ENCODE measurements around the gene NHS.

NHS gene

GRCh38 chrX:17679261-17679660 lies 304.3 kb downstream of the NHS start:
- DNase-seq (ENCODE audit: low read depth), result no peak

- no peak for DNase-seq (ENCODE audit: low read depth)
Measured at GRCh38 chrX:17679820-17680219, 304.8 kb downstream of the NHS start.

GRCh38 chrX:17680732-17681413 lies 305.9 kb downstream of the NHS start:
- no peak for DNase-seq (ENCODE audit: low read depth)

- DNase-seq (ENCODE audit: low read depth), result no peak
Measured at GRCh38 chrX:17682259-17682658, 307.3 kb downstream of the NHS start.

- DNase-seq (ENCODE audit: low read depth), result no peak
Measured at GRCh38 chrX:17685026-17685425, 310.0 kb downstream of the NHS start.

- DNase-seq (ENCODE audit: low read depth), result no peak
Measured at GRCh38 chrX:17687648-17688047, 312.6 kb downstream of the NHS start.

GRCh38 chrX:17689971-17690409 lies 315.0 kb downstream of the NHS start:
- DNase-seq (ENCODE audit: low read depth), result no peak

GRCh38 chrX:17692709-17693346 lies 317.8 kb downstream of the NHS start:
- no peak for DNase-seq (ENCODE audit: low read depth)

- DNase-seq (ENCODE audit: low read depth), result no peak
Measured at GRCh38 chrX:17697191-17697590, 322.2 kb downstream of the NHS start.

GRCh38 chrX:17700976-17701375 lies 326.0 kb downstream of the NHS start:
- DNase-seq (ENCODE audit: low read depth), result no peak

- DNase-seq (ENCODE audit: low read depth), result no peak
Measured at GRCh38 chrX:17703201-17703600, 328.2 kb downstream of the NHS start.

- no peak for DNase-seq (ENCODE audit: low read depth)
Measured at GRCh38 chrX:17705211-17705610, 330.2 kb downstream of the NHS start.

GRCh38 chrX:17706676-17707075 lies 331.7 kb downstream of the NHS start:
- no peak for DNase-seq (ENCODE audit: low read depth)

GRCh38 chrX:17707731-17708130 lies 332.7 kb downstream of the NHS start:
- no peak for DNase-seq (ENCODE audit: low read depth)

GRCh38 chrX:17710871-17711301 lies 335.9 kb downstream of the NHS start:
- no peak for DNase-seq (ENCODE audit: low read depth)

- no peak for DNase-seq (ENCODE audit: low read depth)
Measured at GRCh38 chrX:17713288-17713687, 338.3 kb downstream of the NHS start.

GRCh38 chrX:17718649-17719165 lies 343.7 kb downstream of the NHS start:
- DNase-seq (ENCODE audit: low read depth), result no peak

GRCh38 chrX:17719711-17720110 lies 344.7 kb downstream of the NHS start:
- DNase-seq (ENCODE audit: low read depth), result no peak

- DNase-seq (ENCODE audit: low read depth), result no peak
Measured at GRCh38 chrX:17721715-17722114, 346.7 kb downstream of the NHS start.

- no peak for DNase-seq (ENCODE audit: low read depth)
Measured at GRCh38 chrX:17725181-17725580, 350.2 kb downstream of the NHS start.

- no peak for DNase-seq (ENCODE audit: low read depth)
Measured at GRCh38 chrX:17732138-17732783, 357.3 kb downstream of the NHS start.

GRCh38 chrX:17735406-17735805 lies 360.4 kb downstream of the NHS start:
- DNase-seq (ENCODE audit: low read depth), result no peak

- DNase-seq (ENCODE audit: low read depth), result no peak
Measured at GRCh38 chrX:17736478-17736855, 361.5 kb downstream of the NHS start.

All from stimulated activated CD8-positive, alpha-beta memory T cell treated with anti-CD3 and anti-CD28 coated beads, Interleukin-12 subunit alpha, Interleukin-12 subunit beta, amount 100 ng/mL, for 4 hours (primary cell).